Loucy (cell line): ENCODE results near the gene CYSLTR2.

Experiments used
- H2AFZ ChIP-seq: fragments of 200-600 bp; sonication (generic); 2 replicates; pipeline ENCODE4 v1.6.0; 2016; ENCODE audit warnings: antibody characterized with exemption, mild to moderate bottlenecking, low read length, moderate library complexity
- H3F3A ChIP-seq: fragments of 200-600 bp; 2 replicates; pipeline ENCODE4 v1.6.0; 2016; ENCODE audit warnings: antibody characterized with exemption, low read depth, mild to moderate bottlenecking
- H3K27me3 ChIP-seq: fragments of 200-600 bp; sonication (generic); 2 replicates; pipeline ENCODE4 v1.6.1; 2014; ENCODE audit warnings: low read length, mild to moderate bottlenecking; ENCODE audit not compliant: insufficient read depth, poor library complexity, severe bottlenecking
- H3K36me3 ChIP-seq: fragments of 200-600 bp; sonication (generic); 2 replicates; pipeline ENCODE4 v1.6.1; 2016; ENCODE audit warnings: low read length; ENCODE audit not compliant: insufficient read depth
- H3K4me1 ChIP-seq: fragments of 200-600 bp; sonication (generic); 2 replicates; pipeline ENCODE4 v1.5.1; 2014; ENCODE audit warnings: low read length, mild to moderate bottlenecking; ENCODE audit not compliant: insufficient read depth, poor library complexity, severe bottlenecking
- H3K4me2 ChIP-seq: fragments of 200-600 bp; sonication (generic); 2 replicates; pipeline ENCODE4 v1.6.0; 2014; ENCODE audit warnings: antibody characterized with exemption, low read length, low read depth, mild to moderate bottlenecking; ENCODE audit not compliant: poor library complexity, severe bottlenecking
- H3K4me3 ChIP-seq: fragments of 200-600 bp; sonication (generic); 2 replicates; pipeline ENCODE4 v1.5.1; 2014; ENCODE audit warnings: low read length, mild to moderate bottlenecking, mixed read lengths; ENCODE audit not compliant: poor library complexity, severe bottlenecking
- H3K79me2 ChIP-seq: fragments of 200-600 bp; sonication (generic); 2 replicates; pipeline ENCODE4 v1.6.1; 2014; ENCODE audit warnings: low read length; ENCODE audit not compliant: insufficient read depth
- H3K9ac ChIP-seq: fragments of 200-600 bp; sonication (generic); 2 replicates; pipeline ENCODE4 v1.6.0; 2014; ENCODE audit warnings: mild to moderate bottlenecking, low read depth, low read length, moderate library complexity; ENCODE audit not compliant: poor library complexity, severe bottlenecking
- H3K9me2 ChIP-seq: fragments of 200-600 bp; sonication (generic); replicated peaks from 2 replicates; pipeline ENCODE4 v1.6.1; 2016; ENCODE audit warnings: low read depth, low read length, mixed read lengths
- H3K9me3 ChIP-seq: fragments of 200-600 bp; sonication (generic); 2 replicates; pipeline ENCODE4 v1.6.1; 2014; ENCODE audit warnings: mild to moderate bottlenecking, antibody characterized with exemption, low read length, low read depth; ENCODE audit not compliant: insufficient read depth
- H4K20me1 ChIP-seq: fragments of 200-600 bp; sonication (generic); 2 replicates; pipeline ENCODE4 v1.6.0; 2014; ENCODE audit warnings: antibody characterized with exemption, low read length, mild to moderate bottlenecking; ENCODE audit not compliant: insufficient read depth, poor library complexity, severe bottlenecking
- EZH2phosphoT487 ChIP-seq: fragments of 200-600 bp; IDR thresholded peaks from 2 replicates; pipeline ENCODE4 v1.6.1; 2018; ENCODE audit warnings: antibody characterized with exemption, mild to moderate bottlenecking, moderate library complexity, borderline replicate concordance
- TF ChIP-seq, protein P1 (sequence below): fragments of 200-600 bp; sonication (generic); conservative IDR thresholded peaks from 2 replicates; pipeline ENCODE4 v1.5.1; 2014; ENCODE audit warnings: mild to moderate bottlenecking, antibody characterized with exemption, low read length

Gene CYSLTR2

GRCh38 chr13:48726711-48727110 is 73.0 kb downstream of the CYSLTR2 start:
- H3K9me2 ChIP-seq, result no peaks in the 10 kb centered on the region
- no peak for TF ChIP-seq EZH2phosphoT487
- no peak overlapping the region for H3K4me3 ChIP-seq
- H3F3A ChIP-seq, result no peaks in the 10 kb centered on the region
- no peaks in the 10 kb centered on the region for H3K9me3 ChIP-seq
- H4K20me1 ChIP-seq, result no peaks in the 10 kb centered on the region
- H2AFZ ChIP-seq, result no peak overlapping the region
- no peak overlapping the region for H3K4me2 ChIP-seq
- H3K79me2 ChIP-seq, result no peaks in the 10 kb centered on the region
- H3K36me3 ChIP-seq, result no peaks in the 10 kb centered on the region
- H3K27me3 ChIP-seq, result no peaks in the 10 kb centered on the region
- no peak overlapping the region for H3K9ac ChIP-seq
- no peaks in the 10 kb centered on the region for H3K4me1 ChIP-seq

DNA sequence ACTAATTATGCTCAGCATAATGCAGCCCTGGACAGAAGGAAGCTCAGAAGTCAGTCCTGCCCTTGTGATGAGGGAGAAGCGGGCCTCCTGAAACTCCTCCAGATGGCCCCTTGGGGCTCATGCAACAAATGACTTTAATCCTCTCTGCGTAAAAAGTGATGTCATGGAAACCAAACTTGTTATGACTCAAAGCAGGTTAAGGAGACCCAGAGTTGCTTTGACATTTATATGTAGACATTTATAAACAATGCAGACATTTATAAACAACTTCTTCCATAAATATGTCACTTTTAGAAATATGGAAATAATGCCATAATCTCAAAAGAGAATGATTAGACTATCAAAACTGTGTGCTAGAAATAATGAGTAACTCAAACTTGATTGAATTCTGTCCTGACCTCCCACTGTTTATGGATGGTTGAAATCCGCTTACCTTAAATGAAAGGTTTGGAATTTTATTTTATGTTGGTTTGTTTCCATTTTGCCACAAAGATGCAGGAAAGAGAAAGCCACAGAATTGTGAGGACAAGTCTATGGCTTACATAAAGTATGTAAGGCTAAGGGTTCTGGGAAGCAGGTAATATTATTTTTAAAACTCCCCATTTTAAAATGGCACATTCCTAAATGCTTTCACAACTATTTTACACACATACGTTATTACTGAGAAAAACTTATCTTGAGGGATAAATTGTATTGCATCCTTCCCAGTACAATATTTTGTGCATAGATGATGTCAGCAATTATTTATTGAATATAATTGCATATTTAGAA is 73.7 kb downstream of the CYSLTR2 start:
- TF ChIP-seq, protein P1, sequence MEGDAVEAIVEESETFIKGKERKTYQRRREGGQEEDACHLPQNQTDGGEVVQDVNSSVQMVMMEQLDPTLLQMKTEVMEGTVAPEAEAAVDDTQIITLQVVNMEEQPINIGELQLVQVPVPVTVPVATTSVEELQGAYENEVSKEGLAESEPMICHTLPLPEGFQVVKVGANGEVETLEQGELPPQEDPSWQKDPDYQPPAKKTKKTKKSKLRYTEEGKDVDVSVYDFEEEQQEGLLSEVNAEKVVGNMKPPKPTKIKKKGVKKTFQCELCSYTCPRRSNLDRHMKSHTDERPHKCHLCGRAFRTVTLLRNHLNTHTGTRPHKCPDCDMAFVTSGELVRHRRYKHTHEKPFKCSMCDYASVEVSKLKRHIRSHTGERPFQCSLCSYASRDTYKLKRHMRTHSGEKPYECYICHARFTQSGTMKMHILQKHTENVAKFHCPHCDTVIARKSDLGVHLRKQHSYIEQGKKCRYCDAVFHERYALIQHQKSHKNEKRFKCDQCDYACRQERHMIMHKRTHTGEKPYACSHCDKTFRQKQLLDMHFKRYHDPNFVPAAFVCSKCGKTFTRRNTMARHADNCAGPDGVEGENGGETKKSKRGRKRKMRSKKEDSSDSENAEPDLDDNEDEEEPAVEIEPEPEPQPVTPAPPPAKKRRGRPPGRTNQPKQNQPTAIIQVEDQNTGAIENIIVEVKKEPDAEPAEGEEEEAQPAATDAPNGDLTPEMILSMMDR, result no peak
- no peak for TF ChIP-seq EZH2phosphoT487
- no peaks in the 10 kb centered on the region for H3K27me3 ChIP-seq
- no peak overlapping the region for H3K4me2 ChIP-seq
- no peak overlapping the region for H2AFZ ChIP-seq
- no peaks in the 10 kb centered on the region for H3K9me3 ChIP-seq
- H3K9ac ChIP-seq, result no peak overlapping the region
- no peak overlapping the region for H3K4me3 ChIP-seq
- no peaks in the 10 kb centered on the region for H3K79me2 ChIP-seq
- H3F3A ChIP-seq, result no peaks in the 10 kb centered on the region
- no peaks in the 10 kb centered on the region for H4K20me1 ChIP-seq
- no peaks in the 10 kb centered on the region for H3K4me1 ChIP-seq
- H3K36me3 ChIP-seq, result no peaks in the 10 kb centered on the region
- H3K9me2 ChIP-seq, result no peaks in the 10 kb centered on the region

GRCh38 chr13:48728226-48728625 is 74.5 kb downstream of the CYSLTR2 start:
- H3K4me3 ChIP-seq, result no peak overlapping the region
- no peaks in the 10 kb centered on the region for H3K9me3 ChIP-seq

More at GRCh38 chr13:48728226-48728625, 74.5 kb downstream of the CYSLTR2 start:
- no peak for TF ChIP-seq EZH2phosphoT487
- TF ChIP-seq, protein P1, result no peak
- H3K36me3 ChIP-seq, result no peaks in the 10 kb centered on the region
- H3K9ac ChIP-seq, result no peak overlapping the region
- H2AFZ ChIP-seq, result no peak overlapping the region
- H3K79me2 ChIP-seq, result no peaks in the 10 kb centered on the region
- no peaks in the 10 kb centered on the region for H3F3A ChIP-seq
- no peaks in the 10 kb centered on the region for H3K27me3 ChIP-seq
- no peaks in the 10 kb centered on the region for H3K9me2 ChIP-seq
- no peaks in the 10 kb centered on the region for H3K4me1 ChIP-seq
- no peaks in the 10 kb centered on the region for H4K20me1 ChIP-seq
- no peak overlapping the region for H3K4me2 ChIP-seq
